ENCODE data around the gene PCDHGC5. TPM values are rescaled to one million over a fixed set of nuclear protein-coding genes. Genes with fewer than 3 reads are reported as not detected.

Gene PCDHGC5
- total RNA-seq, 4 donors from 2014 or later = 0.26 to 1.7 (median 1.5) TPM

GRCh38 chr5:141477815-141478214 lies 11.1 kb upstream of the PCDHGC5 start:
- Histone ChIP-seq H3K4me1 (peaks cover 15 to 73% (median 32%) of the 10 kb centered on the region in 3 donors), H3K36me3 (no peaks in the 10 kb centered on the region), H3K27ac (peak overlapping the region in 2 of 4 donors; percentile 92 to 93), H3K4me3 (peak overlapping the region; percentile 2 to 77 (median 72)), H3K9me3 (no peaks in the 10 kb centered on the region), H3K27me3 (no peaks in the 10 kb centered on the region)
- WGBS, 2 donors = 31 to 57% methylated on average over 10 to 13 of the region's 13 CpGs
- DNase-seq = no peak
- intact Hi-C loops (cut with DNase I) = loop anchor here (5.0 to 10.0 kb wide), 2 partner anchors 34 to 77 kb away; no protein-coding TSS in a partner anchor
- no peak for TF ChIP-seq POLR2A (IDR thresholded peaks at IDR 0.05)
- TF ChIP-seq CTCF (IDR thresholded peaks at IDR 0.05) = no peak

GRCh38 chr5:141478321-141478945 lies 10.4 kb upstream of the PCDHGC5 start:
- 16 to 18% methylated on average over 7 to 10 of the region's 20 CpGs for WGBS, 2 donors
- Histone ChIP-seq H3K36me3 (no peaks in the 10 kb centered on the region), H3K27ac (no peak overlapping the region), H3K27me3 (no peaks in the 10 kb centered on the region), H3K4me1 (peaks cover 15 to 79% (median 34%) of the 10 kb centered on the region in 3 donors), H3K4me3 (peak overlapping the region; percentile 2 to 77 (median 72)), H3K9me3 (no peaks in the 10 kb centered on the region)
- intact Hi-C loops (cut with DNase I) = loop anchor here (5.0 to 10.0 kb wide), 2 partner anchors 34 to 76 kb away; no protein-coding TSS in a partner anchor
- TF ChIP-seq CTCF (IDR thresholded peaks at IDR 0.05) = peak in 4 of 6 experiments; percentile 29 to 64 (median 36)
- TF ChIP-seq POLR2A (IDR thresholded peaks at IDR 0.05) = no peak
- no peak for DNase-seq

GRCh38 chr5:141479776-141480175 lies 9.1 kb upstream of the PCDHGC5 start:
- Histone ChIP-seq H3K4me3 (peak overlapping the region in 2 of 4 donors; percentile 11 to 70), H3K27me3 (peaks cover 0 to 1% (median 0%) of the 10 kb centered on the region in 4 donors), H3K36me3 (no peaks in the 10 kb centered on the region), H3K4me1 (peaks cover 16 to 93% (median 42%) of the 10 kb centered on the region in 3 donors), H3K9me3 (no peaks in the 10 kb centered on the region), H3K27ac (no peak overlapping the region)
- intact Hi-C loops (cut with DNase I) = loop anchor here (5.0 to 10.0 kb wide), 2 partner anchors 33 to 75 kb away; no protein-coding TSS in a partner anchor
- no peak for TF ChIP-seq POLR2A (IDR thresholded peaks at IDR 0.05)
- TF ChIP-seq CTCF (IDR thresholded peaks at IDR 0.05) = no peak
- DNase-seq = no peak

GRCh38 chr5:141483902-141484301 lies 5.0 kb upstream of the PCDHGC5 start:
- Histone ChIP-seq H3K27me3 (peaks cover 0 to 10% (median 0%) of the 10 kb centered on the region in 4 donors), H3K4me3 (peak overlapping the region in 1 of 4 donors; percentile 62)
- intact Hi-C loops (cut with DNase I) = no loop called here

More at GRCh38 chr5:141483902-141484301, 5.0 kb upstream of the PCDHGC5 start:
- no peak for DNase-seq
- Histone ChIP-seq H3K4me1 (peaks cover 14 to 83% (median 31%) of the 10 kb centered on the region in 3 donors), H3K9me3 (no peaks in the 10 kb centered on the region), H3K36me3 (peaks cover 0 to 35% (median 0%) of the 10 kb centered on the region in 3 donors), H3K27ac (no peak overlapping the region)
- 39 to 54% methylated on average over 3 of the region's 3 CpGs for WGBS, 2 donors
- TF ChIP-seq POLR2A (IDR thresholded peaks at IDR 0.05) (no peak), CTCF (IDR thresholded peaks at IDR 0.05) (no peak)
